ENCODE measurements around the gene DUS1L.

DUS1L gene

DNA sequence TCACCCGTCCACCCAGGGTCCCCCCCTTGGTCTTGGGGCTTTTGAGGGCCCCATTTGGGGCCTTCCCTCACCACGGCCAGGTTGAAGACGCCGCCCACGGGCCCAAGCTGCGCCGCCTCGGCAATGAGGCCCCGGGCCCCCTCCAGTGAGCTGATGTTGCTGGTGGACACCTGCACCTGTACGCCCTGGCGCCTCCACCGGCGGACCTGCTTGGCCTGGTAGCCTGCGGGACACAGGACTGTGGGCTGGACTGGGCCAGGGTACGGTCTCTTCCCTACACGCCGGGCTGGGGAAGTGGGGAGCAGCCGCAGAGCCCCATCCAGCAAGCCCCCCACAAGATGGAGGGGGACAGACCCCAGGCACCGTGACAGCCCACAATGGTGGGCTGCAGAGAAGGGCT is 16.9 kb upstream of the DUS1L start:
- TF ChIP-seq OSR1 (CRISPR knock-in tag; IDR thresholded peaks at IDR 0.05): no peak
- no peak for TF ChIP-seq TCF4 (CRISPR knock-in tag; IDR thresholded peaks at IDR 0.05; ENCODE audit: borderline replicate concordance)
- TF ChIP-seq ZFP3 (CRISPR knock-in tag; IDR thresholded peaks at IDR 0.05): no peak
- TF ChIP-seq, protein P1, sequence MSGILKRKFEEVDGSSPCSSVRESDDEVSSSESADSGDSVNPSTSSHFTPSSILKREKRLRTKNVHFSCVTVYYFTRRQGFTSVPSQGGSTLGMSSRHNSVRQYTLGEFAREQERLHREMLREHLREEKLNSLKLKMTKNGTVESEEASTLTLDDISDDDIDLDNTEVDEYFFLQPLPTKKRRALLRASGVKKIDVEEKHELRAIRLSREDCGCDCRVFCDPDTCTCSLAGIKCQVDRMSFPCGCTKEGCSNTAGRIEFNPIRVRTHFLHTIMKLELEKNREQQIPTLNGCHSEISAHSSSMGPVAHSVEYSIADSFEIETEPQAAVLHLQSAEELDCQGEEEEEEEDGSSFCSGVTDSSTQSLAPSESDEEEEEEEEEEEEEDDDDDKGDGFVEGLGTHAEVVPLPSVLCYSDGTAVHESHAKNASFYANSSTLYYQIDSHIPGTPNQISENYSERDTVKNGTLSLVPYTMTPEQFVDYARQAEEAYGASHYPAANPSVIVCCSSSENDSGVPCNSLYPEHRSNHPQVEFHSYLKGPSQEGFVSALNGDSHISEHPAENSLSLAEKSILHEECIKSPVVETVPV (CRISPR knock-in tag; IDR thresholded peaks at IDR 0.05): no peak
- no peak for TF ChIP-seq ZNF565 (CRISPR knock-in tag; conservative IDR thresholded peaks at IDR 0.05; ENCODE audit: low read depth)
- TF ChIP-seq, protein P2, sequence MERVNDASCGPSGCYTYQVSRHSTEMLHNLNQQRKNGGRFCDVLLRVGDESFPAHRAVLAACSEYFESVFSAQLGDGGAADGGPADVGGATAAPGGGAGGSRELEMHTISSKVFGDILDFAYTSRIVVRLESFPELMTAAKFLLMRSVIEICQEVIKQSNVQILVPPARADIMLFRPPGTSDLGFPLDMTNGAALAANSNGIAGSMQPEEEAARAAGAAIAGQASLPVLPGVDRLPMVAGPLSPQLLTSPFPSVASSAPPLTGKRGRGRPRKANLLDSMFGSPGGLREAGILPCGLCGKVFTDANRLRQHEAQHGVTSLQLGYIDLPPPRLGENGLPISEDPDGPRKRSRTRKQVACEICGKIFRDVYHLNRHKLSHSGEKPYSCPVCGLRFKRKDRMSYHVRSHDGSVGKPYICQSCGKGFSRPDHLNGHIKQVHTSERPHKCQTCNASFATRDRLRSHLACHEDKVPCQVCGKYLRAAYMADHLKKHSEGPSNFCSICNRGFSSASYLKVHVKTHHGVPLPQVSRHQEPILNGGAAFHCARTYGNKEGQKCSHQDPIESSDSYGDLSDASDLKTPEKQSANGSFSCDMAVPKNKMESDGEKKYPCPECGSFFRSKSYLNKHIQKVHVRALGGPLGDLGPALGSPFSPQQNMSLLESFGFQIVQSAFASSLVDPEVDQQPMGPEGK (CRISPR knock-in tag; IDR thresholded peaks at IDR 0.05; ENCODE audit: borderline replicate concordance): no peak
- TF ChIP-seq ZNF8 (CRISPR knock-in tag; IDR thresholded peaks at IDR 0.05): no peak
- TF ChIP-seq ESRRG (CRISPR knock-in tag; IDR thresholded peaks at IDR 0.05): no peak
- TF ChIP-seq ZNF70 (CRISPR knock-in tag; IDR thresholded peaks at IDR 0.05): no peak
- no peak for TF ChIP-seq BACH2 (CRISPR knock-in tag; IDR thresholded peaks at IDR 0.05; ENCODE audit: borderline replicate concordance)
- no peak for TF ChIP-seq TOX (CRISPR knock-in tag; IDR thresholded peaks at IDR 0.05; ENCODE audit: borderline replicate concordance)
- TF ChIP-seq, protein P3, sequence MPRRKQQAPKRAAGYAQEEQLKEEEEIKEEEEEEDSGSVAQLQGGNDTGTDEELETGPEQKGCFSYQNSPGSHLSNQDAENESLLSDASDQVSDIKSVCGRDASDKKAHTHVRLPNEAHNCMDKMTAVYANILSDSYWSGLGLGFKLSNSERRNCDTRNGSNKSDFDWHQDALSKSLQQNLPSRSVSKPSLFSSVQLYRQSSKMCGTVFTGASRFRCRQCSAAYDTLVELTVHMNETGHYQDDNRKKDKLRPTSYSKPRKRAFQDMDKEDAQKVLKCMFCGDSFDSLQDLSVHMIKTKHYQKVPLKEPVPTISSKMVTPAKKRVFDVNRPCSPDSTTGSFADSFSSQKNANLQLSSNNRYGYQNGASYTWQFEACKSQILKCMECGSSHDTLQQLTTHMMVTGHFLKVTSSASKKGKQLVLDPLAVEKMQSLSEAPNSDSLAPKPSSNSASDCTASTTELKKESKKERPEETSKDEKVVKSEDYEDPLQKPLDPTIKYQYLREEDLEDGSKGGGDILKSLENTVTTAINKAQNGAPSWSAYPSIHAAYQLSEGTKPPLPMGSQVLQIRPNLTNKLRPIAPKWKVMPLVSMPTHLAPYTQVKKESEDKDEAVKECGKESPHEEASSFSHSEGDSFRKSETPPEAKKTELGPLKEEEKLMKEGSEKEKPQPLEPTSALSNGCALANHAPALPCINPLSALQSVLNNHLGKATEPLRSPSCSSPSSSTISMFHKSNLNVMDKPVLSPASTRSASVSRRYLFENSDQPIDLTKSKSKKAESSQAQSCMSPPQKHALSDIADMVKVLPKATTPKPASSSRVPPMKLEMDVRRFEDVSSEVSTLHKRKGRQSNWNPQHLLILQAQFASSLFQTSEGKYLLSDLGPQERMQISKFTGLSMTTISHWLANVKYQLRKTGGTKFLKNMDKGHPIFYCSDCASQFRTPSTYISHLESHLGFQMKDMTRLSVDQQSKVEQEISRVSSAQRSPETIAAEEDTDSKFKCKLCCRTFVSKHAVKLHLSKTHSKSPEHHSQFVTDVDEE (CRISPR knock-in tag; IDR thresholded peaks at IDR 0.05): no peak
- no peak for TF ChIP-seq RARB (CRISPR knock-in tag; IDR thresholded peaks at IDR 0.05)
- TF ChIP-seq, protein P4, sequence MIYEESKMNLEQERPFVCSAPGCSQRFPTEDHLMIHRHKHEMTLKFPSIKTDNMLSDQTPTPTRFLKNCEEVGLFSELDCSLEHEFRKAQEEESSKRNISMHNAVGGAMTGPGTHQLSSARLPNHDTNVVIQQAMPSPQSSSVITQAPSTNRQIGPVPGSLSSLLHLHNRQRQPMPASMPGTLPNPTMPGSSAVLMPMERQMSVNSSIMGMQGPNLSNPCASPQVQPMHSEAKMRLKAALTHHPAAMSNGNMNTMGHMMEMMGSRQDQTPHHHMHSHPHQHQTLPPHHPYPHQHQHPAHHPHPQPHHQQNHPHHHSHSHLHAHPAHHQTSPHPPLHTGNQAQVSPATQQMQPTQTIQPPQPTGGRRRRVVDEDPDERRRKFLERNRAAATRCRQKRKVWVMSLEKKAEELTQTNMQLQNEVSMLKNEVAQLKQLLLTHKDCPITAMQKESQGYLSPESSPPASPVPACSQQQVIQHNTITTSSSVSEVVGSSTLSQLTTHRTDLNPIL (CRISPR knock-in tag; IDR thresholded peaks at IDR 0.05; ENCODE audit: low read depth): no peak
- no peak for TF ChIP-seq GLIS3 (CRISPR knock-in tag; IDR thresholded peaks at IDR 0.05)
- TF ChIP-seq PPARA (CRISPR knock-in tag; IDR thresholded peaks at IDR 0.05; ENCODE audit: borderline replicate concordance): no peak
- TF ChIP-seq ISL1 (CRISPR knock-in tag; IDR thresholded peaks at IDR 0.05): no peak
- no peak for TF ChIP-seq ZC3H10 (CRISPR knock-in tag; IDR thresholded peaks at IDR 0.05)

DNA sequence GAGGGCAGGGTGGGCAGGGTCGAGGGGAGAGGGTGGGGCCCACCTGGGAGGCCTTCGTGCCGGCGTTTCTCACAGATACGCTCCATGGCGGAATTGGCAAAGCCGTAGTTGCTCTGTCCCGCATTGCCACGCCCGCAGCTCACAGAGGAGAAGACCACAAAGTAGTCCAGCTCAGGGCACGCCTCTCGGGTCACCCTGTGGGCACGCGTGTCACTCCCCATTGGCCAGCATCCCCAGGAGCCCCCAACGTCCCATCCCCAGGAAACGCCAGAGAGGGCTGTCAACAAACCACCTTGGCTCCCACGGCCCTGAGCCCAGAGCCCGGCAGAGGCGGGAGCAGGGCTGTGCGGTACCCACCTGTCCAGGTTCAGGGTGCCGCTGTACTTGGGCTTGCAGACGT is 16.4 kb upstream of the DUS1L start:
- no peak for ATAC-seq
- TF ChIP-seq CSDC2 (CRISPR knock-in tag; IDR thresholded peaks at IDR 0.05) (no peak), ISL1 (CRISPR knock-in tag; IDR thresholded peaks at IDR 0.05) (no peak), TOX (CRISPR knock-in tag; IDR thresholded peaks at IDR 0.05; ENCODE audit: borderline replicate concordance) (no peak), ZC3H10 (CRISPR knock-in tag; IDR thresholded peaks at IDR 0.05) (no peak), ARNTL (CRISPR knock-in tag; IDR thresholded peaks at IDR 0.05; ENCODE audit: borderline replicate concordance, low read depth) (no peak), BACH2 (CRISPR knock-in tag; IDR thresholded peaks at IDR 0.05; ENCODE audit: borderline replicate concordance) (no peak), RARB (CRISPR knock-in tag; IDR thresholded peaks at IDR 0.05) (no peak), TCF4 (CRISPR knock-in tag; IDR thresholded peaks at IDR 0.05; ENCODE audit: borderline replicate concordance) (no peak), ZNF8 (CRISPR knock-in tag; IDR thresholded peaks at IDR 0.05) (no peak), ESRRG (CRISPR knock-in tag; IDR thresholded peaks at IDR 0.05) (no peak), PPARA (CRISPR knock-in tag; IDR thresholded peaks at IDR 0.05; ENCODE audit: borderline replicate concordance) (no peak), ZNF565 (CRISPR knock-in tag; conservative IDR thresholded peaks at IDR 0.05; ENCODE audit: low read depth) (no peak), SNAI2 (CRISPR knock-in tag; IDR thresholded peaks at IDR 0.05) (no peak), ZFP3 (CRISPR knock-in tag; IDR thresholded peaks at IDR 0.05) (no peak), GLIS3 (CRISPR knock-in tag; IDR thresholded peaks at IDR 0.05) (no peak), ZNF70 (CRISPR knock-in tag; IDR thresholded peaks at IDR 0.05) (no peak), ZFP30 (CRISPR knock-in tag; IDR thresholded peaks at IDR 0.05) (no peak)
- TF ChIP-seq, protein P1 (CRISPR knock-in tag; IDR thresholded peaks at IDR 0.05): no peak
- TF ChIP-seq, protein P5, sequence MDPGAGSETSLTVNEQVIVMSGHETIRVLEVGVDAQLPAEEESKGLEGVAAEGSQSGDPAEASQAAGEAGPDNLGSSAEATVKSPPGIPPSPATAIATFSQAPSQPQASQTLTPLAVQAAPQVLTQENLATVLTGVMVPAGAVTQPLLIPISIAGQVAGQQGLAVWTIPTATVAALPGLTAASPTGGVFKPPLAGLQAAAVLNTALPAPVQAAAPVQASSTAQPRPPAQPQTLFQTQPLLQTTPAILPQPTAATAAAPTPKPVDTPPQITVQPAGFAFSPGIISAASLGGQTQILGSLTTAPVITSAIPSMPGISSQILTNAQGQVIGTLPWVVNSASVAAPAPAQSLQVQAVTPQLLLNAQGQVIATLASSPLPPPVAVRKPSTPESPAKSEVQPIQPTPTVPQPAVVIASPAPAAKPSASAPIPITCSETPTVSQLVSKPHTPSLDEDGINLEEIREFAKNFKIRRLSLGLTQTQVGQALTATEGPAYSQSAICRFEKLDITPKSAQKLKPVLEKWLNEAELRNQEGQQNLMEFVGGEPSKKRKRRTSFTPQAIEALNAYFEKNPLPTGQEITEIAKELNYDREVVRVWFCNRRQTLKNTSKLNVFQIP (CRISPR knock-in tag; IDR thresholded peaks at IDR 0.05; ENCODE audit: borderline replicate concordance, low read depth): no peak
- TF ChIP-seq, protein P4 (CRISPR knock-in tag; IDR thresholded peaks at IDR 0.05; ENCODE audit: low read depth): no peak

More for the DNA sequence above, 16.9 kb upstream of the DUS1L start:
- no peak for ATAC-seq
